ENCODE data around the gene RINT1. TPM values are rescaled to one million over a fixed set of nuclear protein-coding genes. Genes with fewer than 3 reads are reported as not detected.

Gene RINT1
- total RNA-seq, 1 donor from 2014 or later: 18.6 TPM

DNA sequence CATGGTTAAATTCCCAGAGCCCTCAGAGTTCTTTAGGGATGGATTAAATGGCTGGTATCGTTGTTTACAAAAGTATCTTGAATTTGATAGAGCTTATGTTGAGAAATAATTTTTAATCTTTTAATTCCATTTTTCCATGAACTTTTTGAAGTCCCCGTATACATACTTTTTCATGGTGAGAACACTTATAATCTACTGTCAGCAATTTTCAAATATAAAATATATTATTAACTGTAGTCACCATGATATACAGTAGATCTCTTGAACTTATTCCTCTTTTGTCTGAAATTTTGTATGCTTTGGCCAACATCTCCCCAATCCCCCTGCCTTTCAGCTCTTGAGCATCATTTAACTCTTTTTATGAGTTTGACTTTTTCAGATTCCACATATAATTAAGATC is 39.9 kb downstream of the RINT1 start:
- Mint-ChIP-seq H3K36me3 (ENCODE audit: unreplicated experiment) (peaks cover 11% of the 10 kb centered on the region), H3K27me3 (ENCODE audit: unreplicated experiment) (no peaks in the 10 kb centered on the region), H3K27ac (ENCODE audit: unreplicated experiment) (no peak overlapping the region), H3K9me3 (ENCODE audit: unreplicated experiment) (no peaks in the 10 kb centered on the region), H3K4me1 (ENCODE audit: unreplicated experiment) (no peaks in the 10 kb centered on the region), H3K4me3 (ENCODE audit: unreplicated experiment) (no peak overlapping the region)
- no peak for DNase-seq (ENCODE audit: extremely low spot score, unreplicated experiment)
- TF ChIP-seq, protein P1, sequence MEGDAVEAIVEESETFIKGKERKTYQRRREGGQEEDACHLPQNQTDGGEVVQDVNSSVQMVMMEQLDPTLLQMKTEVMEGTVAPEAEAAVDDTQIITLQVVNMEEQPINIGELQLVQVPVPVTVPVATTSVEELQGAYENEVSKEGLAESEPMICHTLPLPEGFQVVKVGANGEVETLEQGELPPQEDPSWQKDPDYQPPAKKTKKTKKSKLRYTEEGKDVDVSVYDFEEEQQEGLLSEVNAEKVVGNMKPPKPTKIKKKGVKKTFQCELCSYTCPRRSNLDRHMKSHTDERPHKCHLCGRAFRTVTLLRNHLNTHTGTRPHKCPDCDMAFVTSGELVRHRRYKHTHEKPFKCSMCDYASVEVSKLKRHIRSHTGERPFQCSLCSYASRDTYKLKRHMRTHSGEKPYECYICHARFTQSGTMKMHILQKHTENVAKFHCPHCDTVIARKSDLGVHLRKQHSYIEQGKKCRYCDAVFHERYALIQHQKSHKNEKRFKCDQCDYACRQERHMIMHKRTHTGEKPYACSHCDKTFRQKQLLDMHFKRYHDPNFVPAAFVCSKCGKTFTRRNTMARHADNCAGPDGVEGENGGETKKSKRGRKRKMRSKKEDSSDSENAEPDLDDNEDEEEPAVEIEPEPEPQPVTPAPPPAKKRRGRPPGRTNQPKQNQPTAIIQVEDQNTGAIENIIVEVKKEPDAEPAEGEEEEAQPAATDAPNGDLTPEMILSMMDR (IDR thresholded peaks at IDR 0.05): no peak

GRCh38 chr7:105577251-105577650 is 45.2 kb downstream of the RINT1 start:
- no peak overlapping the region for H3K4me3 Mint-ChIP-seq (ENCODE audit: unreplicated experiment)
- no peaks in the 10 kb centered on the region for H3K9me3 Mint-ChIP-seq (ENCODE audit: unreplicated experiment)
- TF ChIP-seq, protein P1 (IDR thresholded peaks at IDR 0.05): no peak
- no peaks in the 10 kb centered on the region for H3K36me3 Mint-ChIP-seq (ENCODE audit: unreplicated experiment)
- no peak overlapping the region for H3K27ac Mint-ChIP-seq (ENCODE audit: unreplicated experiment)
- H3K27me3 Mint-ChIP-seq (ENCODE audit: unreplicated experiment): no peaks in the 10 kb centered on the region
- peaks cover 11% of the 10 kb centered on the region for H3K4me1 Mint-ChIP-seq (ENCODE audit: unreplicated experiment)
- DNase-seq (ENCODE audit: extremely low spot score, unreplicated experiment): no peak

- Mint-ChIP-seq H3K4me1 (ENCODE audit: unreplicated experiment) (peaks cover 11% of the 10 kb centered on the region), H3K4me3 (ENCODE audit: unreplicated experiment) (no peak overlapping the region), H3K36me3 (ENCODE audit: unreplicated experiment) (no peaks in the 10 kb centered on the region), H3K27me3 (ENCODE audit: unreplicated experiment) (no peaks in the 10 kb centered on the region), H3K27ac (ENCODE audit: unreplicated experiment) (no peak overlapping the region), H3K9me3 (ENCODE audit: unreplicated experiment) (peaks cover 4% of the 10 kb centered on the region)
- TF ChIP-seq, protein P1 (IDR thresholded peaks at IDR 0.05): no peak
- no peak for DNase-seq (ENCODE audit: extremely low spot score, unreplicated experiment)
These were observed 46.5 kb downstream of the RINT1 start for GRCh38 chr7:105578496-105578895.

DNA sequence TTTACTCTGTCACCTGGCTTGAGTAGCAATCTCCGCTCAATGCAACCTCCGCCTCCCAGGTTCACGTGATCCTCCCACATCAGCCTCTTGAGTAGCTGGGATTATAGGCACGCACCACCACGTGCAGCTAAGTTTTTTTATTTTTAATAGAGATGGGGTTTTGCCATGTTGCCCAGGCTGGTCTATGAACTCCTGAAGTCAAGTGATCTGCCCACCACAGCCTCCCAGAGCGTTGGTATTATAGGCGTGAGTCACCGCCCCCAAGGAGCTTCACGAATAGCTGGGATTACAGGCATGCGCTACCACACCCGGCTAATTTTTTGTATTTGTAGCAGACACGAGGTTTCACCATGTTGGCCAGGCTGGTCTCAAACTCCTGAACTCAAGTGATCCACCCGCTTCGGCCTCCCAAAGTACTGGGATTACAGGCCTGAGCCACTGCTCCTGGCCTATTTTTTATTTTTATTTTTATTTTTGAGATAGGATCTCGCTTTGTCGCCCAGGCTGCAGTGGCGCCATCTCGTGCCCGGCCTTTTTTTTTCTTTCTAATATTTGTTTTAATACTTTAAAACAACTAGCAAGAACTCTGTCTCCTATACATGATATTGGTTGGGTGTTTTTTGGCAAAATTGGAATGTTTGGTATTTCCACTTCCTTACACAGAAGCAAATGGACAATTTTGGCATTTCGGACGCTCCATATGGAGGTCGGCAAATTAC is 48.2 kb downstream of the RINT1 start:
- peaks cover 13% of the 10 kb centered on the region for H3K9me3 Mint-ChIP-seq (ENCODE audit: unreplicated experiment)
- peaks cover 11% of the 10 kb centered on the region for H3K4me1 Mint-ChIP-seq (ENCODE audit: unreplicated experiment)
- H3K4me3 Mint-ChIP-seq (ENCODE audit: unreplicated experiment): no peak overlapping the region
- TF ChIP-seq, protein P1 (IDR thresholded peaks at IDR 0.05): peak; percentile 10
- H3K36me3 Mint-ChIP-seq (ENCODE audit: unreplicated experiment): peaks cover 3% of the 10 kb centered on the region
- H3K27me3 Mint-ChIP-seq (ENCODE audit: unreplicated experiment): no peaks in the 10 kb centered on the region
- peak overlapping the region; percentile 15 for H3K27ac Mint-ChIP-seq (ENCODE audit: unreplicated experiment)
- no peak for DNase-seq (ENCODE audit: extremely low spot score, unreplicated experiment)

DNA sequence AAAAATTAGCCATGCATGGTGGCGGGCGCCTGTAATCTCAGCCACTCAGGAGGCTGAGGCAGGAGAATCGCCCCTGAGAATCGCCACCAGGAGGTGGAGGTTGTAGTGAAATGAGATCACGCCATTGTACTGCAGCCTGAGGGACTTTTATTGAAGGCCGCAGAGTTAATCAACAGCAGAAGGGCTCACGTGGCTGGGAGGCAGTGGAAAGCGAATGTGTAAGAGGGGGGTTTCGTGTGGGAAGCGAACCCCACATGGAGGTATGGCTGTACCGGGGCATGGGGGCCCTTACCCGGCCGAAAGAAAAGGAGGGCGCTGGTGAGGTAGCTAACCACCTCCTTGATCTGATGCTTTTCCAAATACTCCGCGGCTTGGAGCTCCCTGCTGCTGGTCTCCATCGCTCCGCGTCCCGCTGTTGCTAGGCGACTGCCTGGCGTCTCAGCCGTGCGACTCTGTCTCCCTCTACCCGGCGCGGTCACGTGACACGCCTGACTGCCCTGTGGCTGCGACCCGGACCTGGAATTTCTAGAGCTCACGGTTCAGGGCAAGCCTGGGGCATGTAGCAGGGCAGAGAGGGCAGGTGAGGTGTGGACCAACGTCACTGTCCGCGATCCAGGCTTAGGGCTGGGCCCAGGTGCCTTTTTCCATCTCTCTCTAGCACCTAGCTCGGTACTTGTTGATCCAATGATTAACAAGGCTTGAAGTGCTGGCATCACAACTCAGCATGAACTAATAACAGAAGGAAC is 49.2 kb downstream of the RINT1 start, which contains the start of gene EFCAB10:
EFCAB10 (minus strand) TSS at position 428 of the 746 bp plus-strand sequence; CDS start at position 398, 30 bp downstream.
- peak within 1 kb of the TSS; percentile 68 for H3K4me3 Mint-ChIP-seq (ENCODE audit: unreplicated experiment)
- H3K9me3 Mint-ChIP-seq (ENCODE audit: unreplicated experiment): peaks cover 13% of the 10 kb centered on the region
- H3K4me1 Mint-ChIP-seq (ENCODE audit: unreplicated experiment): peaks cover 11% of the 10 kb centered on the region
- peak; percentile 90 for DNase-seq (ENCODE audit: extremely low spot score, unreplicated experiment)
- TF ChIP-seq, protein P1 (IDR thresholded peaks at IDR 0.05): no peak
- H3K36me3 Mint-ChIP-seq (ENCODE audit: unreplicated experiment): peaks cover 3% of the 10 kb centered on the region
- H3K27ac Mint-ChIP-seq (ENCODE audit: unreplicated experiment): no peak within 1 kb of the TSS
- no peaks in the 10 kb centered on the region for H3K27me3 Mint-ChIP-seq (ENCODE audit: unreplicated experiment)

Measured in osteocyte (in vitro differentiated cells).